ENCODE results near the gene AGPS.
"Not testable (repeated sequence)": the region's sequence is repeated elsewhere in the genome, so short reads cannot be mapped to it uniquely, and the experiment has no call there.

Gene AGPS

GRCh38 chr2:177403838-177404237, 11.3 kb downstream of the AGPS start:
- no peak overlapping the region for H3K4me3 ChIP-seq (ENCODE audit: low read depth, low read length)
- H3K27me3 ChIP-seq (ENCODE audit: control insufficient read depth, insufficient read depth, low read length): no peaks in the 10 kb centered on the region
- H3K9me3 ChIP-seq (ENCODE audit: control insufficient read depth, insufficient read depth, low read length): no peaks in the 10 kb centered on the region
- no peaks in the 10 kb centered on the region for H3K36me3 ChIP-seq (ENCODE audit: control insufficient read depth, insufficient read depth, low read length)
- no peaks in the 10 kb centered on the region for H3K4me1 ChIP-seq (ENCODE audit: control insufficient read depth, insufficient read depth, low read length)
- H3K9ac ChIP-seq (ENCODE audit: low read depth, low read length): no peak overlapping the region

- Histone ChIP-seq H3K9me3 (ENCODE audit: control insufficient read depth, insufficient read depth, low read length) (no peaks in the 10 kb centered on the region), H3K27me3 (ENCODE audit: control insufficient read depth, insufficient read depth, low read length) (no peaks in the 10 kb centered on the region), H3K36me3 (ENCODE audit: control insufficient read depth, insufficient read depth, low read length) (no peaks in the 10 kb centered on the region), H3K4me1 (ENCODE audit: control insufficient read depth, insufficient read depth, low read length) (no peaks in the 10 kb centered on the region), H3K4me3 (ENCODE audit: low read depth, low read length) (no peak overlapping the region), H3K9ac (ENCODE audit: low read depth, low read length) (no peak overlapping the region)
Observed at GRCh38 chr2:177404243-177404642, 11.7 kb downstream of the AGPS start.

GRCh38 chr2:177405029-177405692, 12.6 kb downstream of the AGPS start:
- H3K4me1 ChIP-seq (ENCODE audit: control insufficient read depth, insufficient read depth, low read length): no peaks in the 10 kb centered on the region
- H3K9me3 ChIP-seq (ENCODE audit: control insufficient read depth, insufficient read depth, low read length): no peaks in the 10 kb centered on the region
- H3K27me3 ChIP-seq (ENCODE audit: control insufficient read depth, insufficient read depth, low read length): no peaks in the 10 kb centered on the region
- H3K9ac ChIP-seq (ENCODE audit: low read depth, low read length): no peak overlapping the region
- H3K36me3 ChIP-seq (ENCODE audit: control insufficient read depth, insufficient read depth, low read length): no peaks in the 10 kb centered on the region
- no peak overlapping the region for H3K4me3 ChIP-seq (ENCODE audit: low read depth, low read length)

GRCh38 chr2:177406182-177406581, 13.6 kb downstream of the AGPS start:
- Histone ChIP-seq H3K36me3 (ENCODE audit: control insufficient read depth, insufficient read depth, low read length) (no peaks in the 10 kb centered on the region), H3K9ac (ENCODE audit: low read depth, low read length) (no peak overlapping the region), H3K27me3 (ENCODE audit: control insufficient read depth, insufficient read depth, low read length) (no peaks in the 10 kb centered on the region), H3K4me1 (ENCODE audit: control insufficient read depth, insufficient read depth, low read length) (no peaks in the 10 kb centered on the region), H3K9me3 (ENCODE audit: control insufficient read depth, insufficient read depth, low read length) (no peaks in the 10 kb centered on the region), H3K4me3 (ENCODE audit: low read depth, low read length) (no peak overlapping the region)

GRCh38 chr2:177407031-177407430, 14.5 kb downstream of the AGPS start:
- no peaks in the 10 kb centered on the region for H3K9me3 ChIP-seq (ENCODE audit: control insufficient read depth, insufficient read depth, low read length)
- no peak overlapping the region for H3K9ac ChIP-seq (ENCODE audit: low read depth, low read length)
- no peaks in the 10 kb centered on the region for H3K36me3 ChIP-seq (ENCODE audit: control insufficient read depth, insufficient read depth, low read length)
- no peak overlapping the region for H3K4me3 ChIP-seq (ENCODE audit: low read depth, low read length)
- H3K4me1 ChIP-seq (ENCODE audit: control insufficient read depth, insufficient read depth, low read length): no peaks in the 10 kb centered on the region
- H3K27me3 ChIP-seq (ENCODE audit: control insufficient read depth, insufficient read depth, low read length): no peaks in the 10 kb centered on the region

- not testable (repeated sequence) for H3K9ac ChIP-seq (ENCODE audit: low read depth, low read length); H3K27me3 ChIP-seq (ENCODE audit: control insufficient read depth, insufficient read depth, low read length); H3K4me1 ChIP-seq (ENCODE audit: control insufficient read depth, insufficient read depth, low read length); H3K9me3 ChIP-seq (ENCODE audit: control insufficient read depth, insufficient read depth, low read length); H3K36me3 ChIP-seq (ENCODE audit: control insufficient read depth, insufficient read depth, low read length); H3K4me3 ChIP-seq (ENCODE audit: low read depth, low read length)
Observed at GRCh38 chr2:177410629-177411028, 18.1 kb downstream of the AGPS start.

GRCh38 chr2:177413703-177414102, 21.1 kb downstream of the AGPS start:
- no peak overlapping the region for H3K9ac ChIP-seq (ENCODE audit: low read depth, low read length)
- H3K9me3 ChIP-seq (ENCODE audit: control insufficient read depth, insufficient read depth, low read length): no peaks in the 10 kb centered on the region
- H3K27me3 ChIP-seq (ENCODE audit: control insufficient read depth, insufficient read depth, low read length): no peaks in the 10 kb centered on the region
- no peak overlapping the region for H3K4me3 ChIP-seq (ENCODE audit: low read depth, low read length)
- no peaks in the 10 kb centered on the region for H3K36me3 ChIP-seq (ENCODE audit: control insufficient read depth, insufficient read depth, low read length)
- H3K4me1 ChIP-seq (ENCODE audit: control insufficient read depth, insufficient read depth, low read length): no peaks in the 10 kb centered on the region

- H3K9me3 ChIP-seq (ENCODE audit: control insufficient read depth, insufficient read depth, low read length): no peaks in the 10 kb centered on the region
- no peak overlapping the region for H3K9ac ChIP-seq (ENCODE audit: low read depth, low read length)
- H3K4me3 ChIP-seq (ENCODE audit: low read depth, low read length): no peak overlapping the region
- no peaks in the 10 kb centered on the region for H3K36me3 ChIP-seq (ENCODE audit: control insufficient read depth, insufficient read depth, low read length)
- no peaks in the 10 kb centered on the region for H3K27me3 ChIP-seq (ENCODE audit: control insufficient read depth, insufficient read depth, low read length)
- no peaks in the 10 kb centered on the region for H3K4me1 ChIP-seq (ENCODE audit: control insufficient read depth, insufficient read depth, low read length)
Observed at GRCh38 chr2:177419274-177419673, 26.7 kb downstream of the AGPS start.

- Histone ChIP-seq H3K27me3 (ENCODE audit: control insufficient read depth, insufficient read depth, low read length) (no peaks in the 10 kb centered on the region), H3K9ac (ENCODE audit: low read depth, low read length) (no peak overlapping the region), H3K4me1 (ENCODE audit: control insufficient read depth, insufficient read depth, low read length) (no peaks in the 10 kb centered on the region), H3K36me3 (ENCODE audit: control insufficient read depth, insufficient read depth, low read length) (no peaks in the 10 kb centered on the region), H3K4me3 (ENCODE audit: low read depth, low read length) (no peak overlapping the region), H3K9me3 (ENCODE audit: control insufficient read depth, insufficient read depth, low read length) (no peaks in the 10 kb centered on the region)
Observed at GRCh38 chr2:177422271-177422670, 29.7 kb downstream of the AGPS start.

- H3K9ac ChIP-seq (ENCODE audit: low read depth, low read length); H3K9me3 ChIP-seq (ENCODE audit: control insufficient read depth, insufficient read depth, low read length); H3K4me3 ChIP-seq (ENCODE audit: low read depth, low read length); H3K36me3 ChIP-seq (ENCODE audit: control insufficient read depth, insufficient read depth, low read length); H3K27me3 ChIP-seq (ENCODE audit: control insufficient read depth, insufficient read depth, low read length); H3K4me1 ChIP-seq (ENCODE audit: control insufficient read depth, insufficient read depth, low read length): not testable (repeated sequence)
Observed at GRCh38 chr2:177424120-177424519, 31.5 kb downstream of the AGPS start.

GRCh38 chr2:177424620-177425019, 32.0 kb downstream of the AGPS start:
- H3K36me3 ChIP-seq (ENCODE audit: control insufficient read depth, insufficient read depth, low read length); H3K4me3 ChIP-seq (ENCODE audit: low read depth, low read length); H3K9me3 ChIP-seq (ENCODE audit: control insufficient read depth, insufficient read depth, low read length); H3K9ac ChIP-seq (ENCODE audit: low read depth, low read length); H3K4me1 ChIP-seq (ENCODE audit: control insufficient read depth, insufficient read depth, low read length); H3K27me3 ChIP-seq (ENCODE audit: control insufficient read depth, insufficient read depth, low read length): not testable (repeated sequence)

- Histone ChIP-seq H3K4me1 (ENCODE audit: control insufficient read depth, insufficient read depth, low read length) (no peaks in the 10 kb centered on the region), H3K9me3 (ENCODE audit: control insufficient read depth, insufficient read depth, low read length) (no peaks in the 10 kb centered on the region), H3K36me3 (ENCODE audit: control insufficient read depth, insufficient read depth, low read length) (peaks cover 8% of the 10 kb centered on the region), H3K9ac (ENCODE audit: low read depth, low read length) (no peak overlapping the region), H3K27me3 (ENCODE audit: control insufficient read depth, insufficient read depth, low read length) (no peaks in the 10 kb centered on the region), H3K4me3 (ENCODE audit: low read depth, low read length) (no peak overlapping the region)
Observed at GRCh38 chr2:177427316-177427715, 34.7 kb downstream of the AGPS start.

All from iPS-15b (cell line).